HPDE6-E6E7 (cell line): ENCODE data around the gene CRAMP1.
"Not testable (repeated sequence)": the region's sequence is repeated elsewhere in the genome, so short reads cannot be mapped to it uniquely, and the experiment has no call there.

ENCODE experiments used
- DNase-seq: peaks from one replicate; pipeline ENCODE4 v3.0.0; 2011; ENCODE audit warnings: missing footprints; ENCODE audit errors: extremely low spot score

The CRAMP1 gene

DNA sequence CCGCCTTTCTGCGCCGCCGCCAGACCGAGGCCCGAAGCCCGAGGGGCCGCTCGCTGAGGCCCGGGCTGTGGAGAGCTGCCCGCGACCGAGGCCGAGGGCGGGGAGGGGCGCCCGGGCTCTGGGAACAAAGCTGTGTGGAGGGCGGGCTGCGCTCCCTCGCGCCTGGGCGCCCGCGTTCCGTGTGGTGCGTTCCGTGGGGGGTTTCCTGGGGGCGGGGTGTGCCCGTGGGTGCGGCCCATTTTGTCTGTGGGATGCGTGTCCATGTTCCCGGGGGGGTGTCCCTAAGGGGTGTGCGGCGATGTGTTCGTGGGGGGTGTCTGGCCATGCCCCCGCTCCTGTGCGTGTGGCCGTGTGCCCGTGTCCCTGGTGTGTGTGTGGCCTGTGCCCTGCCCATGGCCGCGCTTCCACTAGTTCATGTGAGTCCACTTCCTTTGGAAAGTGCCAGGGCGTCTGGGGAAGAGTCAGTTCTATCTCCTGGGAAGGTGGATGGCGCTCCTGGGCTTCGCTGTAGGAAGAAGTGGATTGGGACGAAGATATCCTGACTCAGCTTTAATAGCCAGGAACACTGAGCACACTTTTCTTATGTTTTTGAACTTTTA, 66.4 kb downstream of the CRAMP1 start:
- DNase-seq, result no peak

DNA sequence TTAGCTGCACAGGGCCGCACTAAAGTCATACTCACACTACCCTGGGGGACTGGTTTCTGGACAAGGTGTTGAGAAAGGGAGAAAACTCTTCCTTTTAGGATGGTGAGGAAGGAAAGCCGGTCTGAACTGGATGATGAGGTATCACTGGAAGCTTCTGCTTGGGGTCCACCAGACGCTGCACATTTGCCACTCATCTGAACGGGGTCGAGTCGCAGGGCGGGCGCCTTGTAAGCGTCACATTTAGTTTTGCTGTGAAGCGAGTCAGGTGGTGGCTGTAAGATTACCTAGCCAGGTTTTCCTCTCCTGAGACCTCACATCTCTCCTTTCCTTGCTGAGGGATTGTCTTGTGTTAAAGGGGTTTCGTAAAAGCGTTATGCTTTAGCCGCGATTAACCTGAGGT, 68.2 kb downstream of the CRAMP1 start:
- no peak for DNase-seq

DNA sequence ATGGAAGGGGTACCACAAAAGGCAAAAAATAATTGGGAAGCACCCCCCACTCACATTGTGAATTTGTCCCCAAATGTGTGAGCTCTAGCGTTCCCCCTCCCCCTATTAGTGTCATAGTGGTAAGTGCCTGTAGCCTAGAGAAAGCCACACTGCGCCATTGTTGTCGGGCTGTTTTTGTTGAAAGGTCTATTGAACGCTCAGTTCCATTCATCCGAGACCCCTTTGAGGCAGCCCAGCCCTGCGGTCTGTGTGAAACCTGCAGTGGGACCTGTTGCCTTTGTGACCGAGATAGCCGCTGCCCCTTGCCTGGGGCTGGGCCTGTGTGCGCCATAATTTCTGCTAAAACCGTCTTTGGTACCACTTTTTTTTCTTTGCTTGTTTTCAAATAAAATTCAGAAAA, 68.9 kb downstream of the CRAMP1 start:
- DNase-seq, result no peak

DNA sequence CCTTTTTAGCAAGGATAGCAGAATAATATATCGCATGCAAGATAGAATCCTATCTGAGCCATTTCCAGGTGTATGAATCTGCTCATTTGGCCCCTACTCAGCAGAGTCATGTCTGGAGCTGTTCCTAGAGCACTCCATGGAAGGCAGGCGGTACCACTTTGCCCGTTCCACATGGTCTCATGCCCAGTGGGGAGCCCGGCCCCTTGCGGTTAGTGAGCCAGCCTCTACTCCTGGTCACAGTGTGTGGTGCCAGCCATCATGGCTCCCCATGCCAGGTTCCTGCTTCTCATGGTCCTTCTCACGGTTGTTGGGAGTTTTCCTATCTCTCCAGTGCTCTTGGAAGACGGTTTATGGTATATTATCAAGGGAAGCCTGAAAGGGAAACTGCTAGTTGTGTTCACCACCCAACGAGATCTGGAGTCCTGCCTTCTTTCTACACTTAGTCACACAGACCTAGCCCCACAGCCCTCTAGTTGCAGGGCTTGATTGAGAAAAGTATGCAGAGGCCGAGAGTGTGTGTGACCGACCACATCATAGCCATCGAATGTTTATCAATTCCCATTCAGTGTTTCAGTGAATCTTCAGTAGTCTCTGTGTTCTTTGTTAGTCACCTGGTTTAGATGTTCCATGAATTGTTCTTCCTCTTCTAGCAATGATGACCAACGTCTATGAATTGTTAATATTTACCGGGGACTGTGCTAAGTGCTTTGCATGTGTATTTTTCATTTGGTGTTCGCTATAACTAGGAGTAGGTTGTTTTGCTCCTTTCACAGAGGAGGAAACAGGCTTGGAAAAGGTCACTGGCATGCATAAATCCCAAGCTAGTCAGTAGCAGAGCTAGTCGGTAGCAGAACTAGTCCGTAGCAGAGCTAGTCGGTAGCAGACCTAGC, 75.5 kb downstream of the CRAMP1 start:
- DNase-seq, result no peak

DNA sequence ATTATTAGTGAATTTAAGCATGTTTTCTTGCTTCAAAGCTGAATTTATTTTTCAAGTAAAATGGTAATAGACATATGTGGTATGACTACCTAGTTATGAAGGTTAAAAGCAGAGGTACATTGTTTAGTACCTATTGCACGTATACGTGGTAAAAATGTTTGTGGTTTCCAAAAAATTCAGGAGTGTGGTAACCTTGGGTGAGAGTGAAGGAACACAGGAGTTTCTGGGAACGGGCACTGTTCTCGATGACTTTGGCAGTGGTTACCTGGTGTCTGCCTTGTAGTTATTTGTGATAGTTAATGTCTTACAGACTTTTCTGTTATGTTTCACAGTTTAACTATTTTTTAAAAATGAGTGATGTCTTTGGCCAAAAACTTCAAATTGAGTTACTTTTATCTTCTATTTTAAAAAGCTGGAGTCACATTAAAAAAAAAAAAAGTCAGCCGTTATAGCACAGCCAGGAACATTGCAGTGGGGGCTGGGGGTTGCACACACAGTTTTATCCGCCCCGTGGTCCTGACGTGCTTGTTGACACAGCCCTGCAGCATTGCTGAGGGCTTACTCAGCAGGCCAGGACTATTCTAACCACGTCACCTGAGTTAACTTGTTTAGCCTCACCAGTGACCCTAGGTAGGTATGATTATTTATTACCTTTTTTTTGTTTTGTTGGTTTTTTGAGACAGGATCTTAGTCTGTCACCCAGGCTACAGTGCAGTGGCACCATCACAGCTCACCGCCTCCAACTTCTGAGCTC, 76.8 kb downstream of the CRAMP1 start:
- DNase-seq, result peak; percentile 94

DNA sequence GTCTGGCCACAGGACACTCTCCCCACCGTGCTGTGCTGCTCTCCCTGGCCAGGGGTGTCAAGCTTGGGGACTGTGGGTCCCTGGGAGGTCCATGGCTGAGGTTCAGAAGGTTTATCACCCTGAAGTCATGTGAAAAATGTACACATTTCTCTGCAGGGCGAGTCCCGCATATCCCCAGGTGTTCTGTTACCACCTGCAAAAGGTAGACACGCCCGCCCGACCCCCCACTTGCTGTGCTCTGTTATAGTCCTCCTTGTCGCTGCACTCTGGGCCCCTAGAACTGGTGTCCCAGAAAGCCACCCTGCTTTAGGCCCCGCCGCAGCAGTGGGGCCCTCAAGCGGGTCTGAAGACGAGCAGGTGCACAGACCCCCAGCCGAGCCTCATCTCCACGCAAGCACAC, 77.7 kb downstream of the CRAMP1 start:
- no peak for DNase-seq

DNA sequence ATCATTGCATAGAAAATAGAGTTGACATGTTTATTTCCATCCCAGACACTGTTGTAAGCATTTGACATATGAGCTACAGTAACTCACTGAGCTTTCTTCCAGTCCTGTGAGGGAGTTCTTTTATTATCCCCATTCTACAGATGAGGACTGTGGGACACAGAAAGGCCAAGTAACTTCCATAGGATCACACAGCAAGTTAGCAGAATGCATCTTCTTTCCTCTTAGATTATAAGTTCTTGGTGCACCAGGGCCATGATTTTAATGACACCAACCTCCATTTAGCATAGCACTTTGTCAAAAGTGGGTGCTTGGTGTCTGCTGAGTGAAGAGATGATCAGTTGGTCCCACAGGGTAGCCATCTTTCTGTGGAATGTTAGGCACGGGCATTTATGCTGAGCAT, 78.7 kb downstream of the CRAMP1 start:
- DNase-seq, result no peak

DNA sequence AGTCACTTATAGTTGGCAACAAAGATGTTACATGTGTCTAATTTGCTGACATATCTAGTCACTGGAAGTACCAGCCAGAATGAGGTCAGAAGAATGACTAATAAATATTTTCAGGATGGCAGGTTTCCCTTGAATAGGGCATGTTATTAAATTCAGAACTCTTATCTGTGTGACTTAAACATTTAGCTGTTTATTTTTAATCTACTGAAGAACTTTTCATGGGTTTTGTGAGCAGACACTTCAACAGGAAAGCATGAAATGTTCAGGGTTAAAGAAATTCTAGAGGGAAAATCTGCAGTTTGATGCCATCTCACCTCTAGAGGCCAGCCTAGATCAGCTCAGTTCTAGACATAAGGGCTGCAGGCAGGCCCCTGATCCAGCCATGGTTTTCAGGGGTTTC, 79.1 kb downstream of the CRAMP1 start:
- DNase-seq, result no peak

DNA sequence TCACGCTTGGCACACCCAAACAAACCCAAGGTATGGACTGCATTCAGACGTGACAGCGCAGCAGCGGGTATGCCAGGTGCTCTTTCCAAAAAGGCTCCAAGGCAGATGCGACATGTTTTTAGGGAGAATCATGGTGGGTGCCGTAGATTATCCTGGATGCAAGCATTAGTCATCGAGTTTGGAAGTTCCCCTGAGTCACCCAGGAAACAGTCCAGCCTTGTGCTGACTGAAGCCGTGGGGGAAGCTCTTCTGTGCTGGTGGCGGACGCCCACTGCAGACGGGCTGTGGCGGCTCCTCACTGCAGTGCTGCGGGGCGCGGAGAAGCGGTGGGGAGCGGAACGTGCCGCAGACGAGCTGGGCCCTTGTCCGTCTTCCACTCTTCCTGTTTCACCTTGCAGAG, 79.8 kb downstream of the CRAMP1 start:
- no peak for DNase-seq

DNA sequence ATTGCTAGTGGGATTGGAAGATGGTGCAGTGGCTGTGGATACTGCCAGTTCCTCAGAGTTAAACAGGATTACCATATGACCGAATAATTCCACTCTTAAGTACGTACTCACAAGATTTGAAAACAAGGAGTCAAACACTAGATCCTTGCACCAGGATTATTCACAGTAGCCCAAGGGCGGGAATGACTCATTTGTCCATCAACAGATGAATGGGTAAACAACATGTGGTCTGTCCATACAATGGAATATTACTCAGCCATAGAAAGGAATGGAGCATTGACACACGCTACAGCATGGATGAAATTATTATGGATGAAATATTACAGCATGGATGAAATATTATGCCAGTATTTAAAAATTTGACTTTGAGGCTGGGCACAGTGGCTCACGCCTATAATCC, 84.7 kb downstream of the CRAMP1 start:
- DNase-seq, result no peak

DNA sequence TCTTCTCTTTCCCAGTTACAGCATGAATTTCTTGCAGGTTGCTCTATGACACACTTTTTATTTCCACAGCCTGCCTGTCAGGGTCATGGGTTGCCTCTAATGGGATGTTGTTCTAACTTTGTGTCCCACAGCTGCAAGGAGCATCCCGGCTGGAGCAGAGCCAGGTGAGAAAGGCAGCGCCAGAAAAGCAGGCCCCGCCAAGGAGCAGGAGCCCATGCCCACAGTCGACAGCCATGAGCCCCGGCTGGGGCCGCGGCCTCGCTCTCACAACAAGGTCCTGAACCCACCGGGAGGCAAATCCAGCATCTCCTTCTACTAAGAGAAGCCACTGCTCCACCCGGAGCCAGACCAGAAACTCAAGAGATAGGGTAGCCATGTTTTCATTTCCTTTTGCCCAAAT, 86.5 kb downstream of the CRAMP1 start:
- no peak for DNase-seq

DNA sequence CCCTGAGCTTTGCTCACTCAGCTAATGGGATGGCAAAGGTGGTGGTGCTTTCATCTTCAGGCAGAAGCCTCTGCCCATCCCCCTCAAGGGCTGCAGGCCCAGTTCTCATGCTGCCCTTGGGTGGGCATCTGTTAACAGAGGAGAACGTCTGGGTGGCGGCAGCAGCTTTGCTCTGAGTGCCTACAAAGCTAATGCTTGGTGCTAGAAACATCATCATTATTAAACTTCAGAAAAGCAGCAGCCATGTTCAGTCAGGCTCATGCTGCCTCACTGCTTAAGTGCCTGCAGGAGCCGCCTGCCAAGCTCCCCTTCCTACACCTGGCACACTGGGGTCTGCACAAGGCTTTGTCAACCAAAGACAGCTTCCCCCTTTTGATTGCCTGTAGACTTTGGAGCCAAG, 88.1 kb downstream of the CRAMP1 start:
- DNase-seq, result no peak

DNA sequence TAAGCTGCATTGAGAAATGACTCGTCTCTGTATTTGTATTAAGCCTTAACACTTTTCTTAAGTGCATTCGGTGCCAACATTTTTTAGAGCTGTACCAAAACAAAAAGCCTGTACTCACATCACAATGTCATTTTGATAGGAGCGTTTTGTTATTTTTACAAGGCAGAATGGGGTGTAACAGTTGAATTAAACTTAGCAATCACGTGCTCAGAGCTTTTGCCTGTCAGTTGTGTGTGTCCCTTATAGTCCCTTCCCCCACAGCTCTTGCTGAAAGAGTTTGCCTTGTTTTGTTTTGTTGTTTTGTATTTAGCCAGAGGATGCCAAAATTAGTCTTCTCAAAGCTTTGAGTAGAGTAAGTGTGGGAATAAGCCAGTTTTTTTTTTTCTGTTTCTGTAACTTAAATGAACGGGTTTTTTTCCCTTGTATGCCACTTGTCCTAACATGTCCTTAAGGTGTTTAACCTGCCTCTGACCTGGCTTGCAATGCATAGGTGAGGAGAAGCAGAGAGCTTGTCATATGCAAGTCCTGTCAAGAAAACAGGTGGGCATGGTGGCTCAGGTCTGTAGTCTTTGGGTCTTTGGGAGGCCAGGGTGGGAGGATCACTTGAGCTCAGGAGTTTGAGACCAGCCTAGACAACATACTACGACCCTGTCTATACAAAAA, 89.2 kb downstream of the CRAMP1 start:
- no peak for DNase-seq

DNA sequence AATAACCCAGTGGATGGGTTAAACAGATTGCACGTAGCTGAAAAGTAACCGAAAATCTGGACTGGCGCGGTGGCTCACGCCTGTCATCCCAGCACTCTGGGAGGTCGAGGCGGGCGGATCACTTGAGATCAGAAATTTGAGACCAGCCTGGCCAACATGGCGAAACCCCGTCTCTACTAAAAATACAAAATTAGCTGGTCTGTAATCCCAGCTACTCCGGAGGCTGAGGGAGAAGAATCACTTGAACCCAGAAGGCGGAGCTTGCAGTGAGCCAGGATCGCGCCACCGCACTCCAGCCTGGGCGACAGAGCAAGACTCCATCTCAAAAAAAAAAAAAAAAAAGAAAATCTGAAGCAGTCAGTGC, 93.1 kb downstream of the CRAMP1 start:
- DNase-seq, result not testable (repeated sequence)

DNA sequence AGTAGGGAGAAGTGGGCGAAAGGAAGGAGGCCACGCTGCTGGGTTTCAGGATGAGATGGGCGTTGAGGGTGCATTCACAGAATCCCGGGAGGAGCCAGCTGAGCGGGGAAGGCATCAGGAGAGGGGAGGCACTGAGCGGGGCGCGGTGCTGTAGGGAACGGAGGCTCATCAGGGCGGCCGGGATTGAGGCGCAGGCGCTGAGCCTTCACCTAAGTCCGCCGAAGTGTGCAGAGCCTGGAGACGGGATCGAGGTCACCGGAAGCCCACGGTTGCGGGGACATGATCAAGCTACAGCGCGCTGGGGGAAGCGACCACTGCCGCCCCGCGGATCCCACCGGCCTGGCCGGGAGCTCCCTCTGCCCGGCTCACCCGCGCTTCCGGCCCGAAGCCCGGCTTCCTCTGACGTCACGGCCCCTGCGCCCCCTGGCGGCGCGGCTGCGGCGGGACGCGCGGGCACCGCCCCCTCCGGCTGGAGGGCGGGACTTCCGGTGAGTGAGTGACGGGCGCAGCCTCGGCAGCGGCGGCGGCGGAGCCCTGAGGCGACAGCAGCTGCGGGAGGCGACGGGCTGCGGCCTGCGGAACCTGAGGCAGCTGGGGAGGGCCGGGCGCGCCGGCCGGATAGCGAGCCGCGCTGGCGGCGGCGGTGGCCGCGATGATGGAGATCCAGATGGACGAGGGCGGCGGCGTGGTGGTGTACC, 93.7 kb downstream of the CRAMP1 start, which contains the start of gene MAPK8IP3:
Gene MAPK8IP3 (plus strand): TSS at position 508 of the 698 bp plus-strand sequence. CDS start 145 bp downstream, at position 653.
- peak; percentile 86 for DNase-seq

DNA sequence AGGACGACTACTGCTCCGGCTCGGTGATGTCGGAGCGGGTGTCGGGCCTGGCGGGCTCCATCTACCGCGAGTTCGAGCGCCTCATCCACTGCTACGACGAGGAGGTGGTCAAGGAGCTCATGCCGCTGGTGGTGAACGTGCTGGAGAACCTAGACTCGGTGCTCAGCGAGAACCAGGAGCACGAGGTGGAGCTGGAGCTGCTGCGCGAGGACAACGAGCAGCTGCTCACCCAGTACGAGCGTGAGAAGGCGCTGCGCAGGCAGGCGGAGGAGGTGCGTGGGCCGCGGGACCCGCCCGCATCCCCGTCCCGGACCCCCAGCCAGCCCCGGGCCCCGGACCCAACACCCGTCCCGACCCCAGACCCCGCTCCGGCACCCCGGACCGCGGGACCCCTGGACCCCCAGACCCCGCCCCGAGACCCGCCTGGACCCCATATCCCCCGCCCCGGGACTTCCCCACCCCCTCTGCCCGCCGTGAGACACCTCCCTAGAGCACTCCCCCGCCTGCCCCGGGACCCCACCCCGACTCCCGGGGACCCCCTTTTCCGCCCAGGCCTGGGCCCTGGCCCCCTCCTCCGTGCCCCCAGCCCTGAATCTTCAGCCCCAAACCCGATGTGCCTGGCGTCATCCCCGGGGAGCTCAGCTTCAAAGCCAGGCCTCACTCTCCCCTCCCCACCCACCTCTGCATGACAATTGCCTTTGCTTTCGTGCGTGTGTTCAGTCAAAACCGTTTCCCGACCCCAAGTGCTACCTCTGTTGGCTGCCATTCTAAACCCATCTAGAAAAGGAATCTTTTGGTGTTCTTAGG, 94.4 kb downstream of the CRAMP1 start:
- DNase-seq, result no peak

DNA sequence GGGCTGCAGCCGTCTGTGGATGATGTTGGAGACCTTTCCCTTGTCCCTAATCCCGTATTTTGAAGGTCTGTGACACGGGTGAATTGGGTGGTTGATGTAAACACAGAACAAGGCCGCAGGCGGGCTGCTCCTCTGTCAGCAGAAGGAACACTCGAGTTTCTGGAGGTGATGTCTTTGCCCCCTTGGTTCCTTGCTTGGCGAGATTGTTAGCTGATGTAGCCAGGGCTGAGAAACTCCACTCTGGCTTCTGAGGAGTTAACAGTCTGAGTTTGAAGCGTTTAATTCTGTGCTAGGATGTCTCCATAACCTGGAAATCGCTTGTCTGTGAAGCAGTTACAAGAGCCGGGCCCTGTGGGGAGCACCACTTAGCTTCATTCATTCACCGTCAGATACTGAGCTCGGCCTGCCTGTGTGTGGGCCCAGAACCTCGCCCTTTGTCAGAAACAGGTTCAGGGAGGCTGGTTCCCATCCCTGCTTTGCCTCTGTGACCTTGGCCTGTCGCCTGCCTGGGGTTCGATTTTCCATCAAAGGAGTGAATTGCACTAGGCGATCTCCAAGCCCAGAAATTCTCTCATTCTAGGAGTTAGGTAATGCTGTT, 95.1 kb downstream of the CRAMP1 start:
- no peak for DNase-seq

DNA sequence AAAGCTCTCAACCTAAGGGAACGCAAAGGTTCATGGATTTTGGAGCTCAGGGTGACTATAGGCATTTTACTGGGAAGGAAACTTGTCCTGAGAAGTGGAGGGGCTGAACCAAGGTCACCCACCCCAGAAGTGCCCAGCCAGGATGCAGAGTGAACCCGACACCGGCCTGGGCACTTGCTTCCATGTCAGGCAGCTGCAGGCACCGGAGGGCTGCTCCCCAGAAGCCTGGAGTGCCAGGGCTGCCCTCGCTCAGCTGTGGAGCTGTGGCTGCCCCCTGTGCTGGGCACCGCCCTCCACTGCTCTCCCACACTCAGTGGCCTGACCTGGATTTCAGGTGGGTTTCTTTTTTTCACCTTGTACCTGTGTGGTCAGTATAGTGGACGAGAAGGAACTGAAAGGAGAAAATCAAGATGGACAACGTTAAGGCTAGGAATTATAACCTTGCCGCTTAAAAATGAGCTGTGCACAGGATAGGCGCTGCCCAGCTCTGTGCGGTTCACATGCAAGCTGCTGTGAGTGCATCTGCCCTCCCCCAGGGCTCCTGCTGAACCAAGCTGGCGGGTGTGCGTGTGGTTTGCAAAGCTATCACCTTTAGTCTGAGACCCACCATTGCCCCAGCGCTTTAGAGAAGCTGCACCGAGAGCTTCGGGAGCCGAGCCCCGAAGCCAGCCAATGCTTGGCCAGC, 96.1 kb downstream of the CRAMP1 start:
- DNase-seq, result no peak

DNA sequence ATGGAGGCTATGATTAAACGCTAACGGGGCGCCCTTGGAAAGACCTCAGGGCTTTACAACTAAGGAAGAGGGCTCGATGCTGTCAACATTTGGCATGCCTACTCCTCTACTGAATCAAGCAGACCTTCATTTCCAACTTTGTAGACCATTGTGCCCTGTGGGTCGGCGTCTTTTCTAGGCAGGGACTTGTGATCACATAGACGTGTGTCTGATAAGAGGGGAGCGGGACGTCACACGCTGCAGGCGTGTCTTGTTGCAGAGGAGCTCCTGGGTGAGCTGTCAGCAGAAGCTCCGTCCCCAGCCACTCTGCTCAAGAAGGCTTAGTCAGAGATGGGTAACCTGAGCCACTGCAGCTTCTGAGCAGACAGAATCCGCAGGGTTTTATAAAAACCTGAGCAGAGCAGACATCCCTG, 96.6 kb downstream of the CRAMP1 start:
- no peak for DNase-seq

DNA sequence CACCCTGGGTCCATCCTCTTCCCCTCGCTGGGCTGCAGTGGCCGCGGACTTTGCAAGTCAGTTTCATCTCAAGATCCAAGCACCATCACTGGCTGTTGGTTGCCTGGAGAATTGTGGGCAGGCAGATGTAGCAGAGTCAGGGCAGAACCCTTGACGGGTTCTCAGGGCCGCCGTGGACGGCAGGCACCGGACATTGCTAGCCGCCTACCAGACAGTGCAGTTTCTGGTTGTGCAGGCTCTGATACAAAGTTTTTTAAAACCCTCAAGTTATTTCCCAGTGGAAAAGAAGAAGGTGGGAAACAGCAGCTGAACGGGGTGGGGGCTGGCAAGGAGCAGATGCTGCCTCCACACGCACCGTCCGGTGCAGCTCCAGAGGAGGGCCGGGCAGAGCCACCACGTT, 97.2 kb downstream of the CRAMP1 start:
- no peak for DNase-seq
